Small intestine (tissue), 7 donors: ENCODE measurements around the gene SPG7. TPM values are rescaled to one million over a fixed set of nuclear protein-coding genes. Genes with fewer than 3 reads are reported as not detected.
A peak's percentile ranks its signal among the peaks of the same experiment; 100 is the strongest.

Experiments
- DNase-seq, 2 donors: peaks; one replicate each; pipeline versions ENCODE4 v3.0.0 to v3.0.0-alpha.2; 2013
- FAIRE-seq: peaks from 2 replicates; lab custom pipeline; 2012; peaks lifted over from hg19 to GRCh38; lab: Jason Lieb, UNC
- H3K27ac ChIP-seq, 3 donors: one replicate each; pipeline ENCODE4 v1.5.1; 2013; ENCODE audit warnings: low read length in 2 of 3, mild to moderate bottlenecking in 2 of 3, control low read depth in 1 of 3, inconsistent platforms in 1 of 3, low read depth in 1 of 3, moderate library complexity in 1 of 3
- H3K27me3 ChIP-seq, 3 donors: one replicate each; pipeline ENCODE4 v1.6.1; 2013; ENCODE audit warnings: low read length in 3 of 3, inconsistent platforms in 1 of 3; ENCODE audit not compliant: control insufficient read depth in 3 of 3, insufficient read depth in 3 of 3
- H3K36me3 ChIP-seq, 3 donors: one replicate each; pipeline ENCODE4 v1.6.1; 2013; ENCODE audit warnings: low read length in 3 of 3, inconsistent platforms in 1 of 3, low read depth in 1 of 3, mild to moderate bottlenecking in 1 of 3, moderate library complexity in 1 of 3; ENCODE audit not compliant: control insufficient read depth in 3 of 3, insufficient read depth in 2 of 3
- H3K4me1 ChIP-seq, 3 donors: one replicate each; pipeline ENCODE4 v1.6.1; 2013; ENCODE audit warnings: low read length in 2 of 3, inconsistent platforms in 1 of 3, low read depth in 1 of 3, mild to moderate bottlenecking in 1 of 3, moderate library complexity in 1 of 3; ENCODE audit not compliant: control insufficient read depth in 3 of 3, insufficient read depth in 2 of 3
- H3K4me3 ChIP-seq, 3 donors: one replicate each; pipeline ENCODE4 v1.5.1; 2013; ENCODE audit warnings: low read length in 3 of 3, control low read depth in 1 of 3, inconsistent platforms in 1 of 3, low read depth in 1 of 3, mild to moderate bottlenecking in 1 of 3, moderate library complexity in 1 of 3
- H3K9me3 ChIP-seq, 2 donors: one replicate each; pipeline ENCODE4 v1.6.1; 2013; ENCODE audit warnings: low read depth in 1 of 2, low read length in 1 of 2; ENCODE audit not compliant: control insufficient read depth in 2 of 2, insufficient read depth in 1 of 2
- WGBS, 3 donors: extraction: QIAGEN DNeasy Blood & Tissue Kit; methylation state at CpG; one replicate each; pipeline ENCODE4 v1.1.7; 2013; 5-methylcytosine and 5-hydroxymethylcytosine counted together
- polyA plus RNA-seq, 4 donors: library from polyadenylated mRNA; stranded (reverse) in 3 of 4; unstranded in 1 of 4; fragments of 200-250 nt in 3 of 4; fragments of 120-200 nt in 1 of 4; gene quantifications; one replicate each; pipeline versions ENCODE4 v1.2.1 to v1.2.3, GENCODE V29; 2013
- donor health status: healthy with polysubstance abuse.
- donor health status: control.
- donor health status: control.
- donor health status: Bipolar disorder and iron deficiency.
- donor health status: healthy.

The SPG7 gene
- polyA plus RNA-seq, 4 donors = 89.1 to 245 (median 179) TPM

- peaks cover 9 to 11% (median 11%) of the 10 kb centered on the region in 3 donors for H3K4me1 ChIP-seq
- WGBS, 3 donors = 80 to 88% (median 86%) methylated on average over 5 of the region's 5 CpGs
- peaks cover 0 to 24% (median 0%) of the 10 kb centered on the region in 3 donors for H3K36me3 ChIP-seq
- no peak for FAIRE-seq
- DNase-seq = no peak
- H3K27me3 ChIP-seq = no peaks in the 10 kb centered on the region
- no peak overlapping the region for H3K27ac ChIP-seq
- no peak overlapping the region for H3K4me3 ChIP-seq
- H3K9me3 ChIP-seq = peaks cover 0 to 3% of the 10 kb centered on the region in 2 donors
Measured at GRCh38 chr16:89466920-89467319, 41.3 kb upstream of the SPG7 start.

GRCh38 chr16:89467382-89467781 is 40.8 kb upstream of the SPG7 start:
- DNase-seq (no peak), FAIRE-seq (no peak)
- Histone ChIP-seq H3K4me1 (peaks cover 12 to 15% (median 14%) of the 10 kb centered on the region in 3 donors), H3K27ac (no peak overlapping the region), H3K4me3 (no peak overlapping the region), H3K36me3 (peaks cover 0 to 24% (median 0%) of the 10 kb centered on the region in 3 donors), H3K9me3 (peaks cover 0 to 2% of the 10 kb centered on the region in 2 donors), H3K27me3 (no peaks in the 10 kb centered on the region)
- WGBS, 3 donors = 87 to 93% (median 88%) methylated on average over 7 of the region's 7 CpGs

- H3K4me1 ChIP-seq = peaks cover 31 to 36% (median 31%) of the 10 kb centered on the region in 3 donors
- no peaks in the 10 kb centered on the region for H3K27me3 ChIP-seq
- no peak overlapping the region for H3K4me3 ChIP-seq
- DNase-seq (peak; percentile 86 to 92), FAIRE-seq (no peak)
- WGBS, 3 donors = 45 to 64% (median 62%) methylated on average over 2 of the region's 2 CpGs
- H3K36me3 ChIP-seq = peaks cover 0 to 35% (median 0%) of the 10 kb centered on the region in 3 donors
- peaks cover 0 to 7% of the 10 kb centered on the region in 2 donors for H3K9me3 ChIP-seq
- peak overlapping the region; percentile 28 to 85 (median 53) for H3K27ac ChIP-seq
Measured at GRCh38 chr16:89472711-89473075, 35.5 kb upstream of the SPG7 start.

- no peak for FAIRE-seq
- Histone ChIP-seq H3K9me3 (peaks cover 0 to 7% of the 10 kb centered on the region in 2 donors), H3K27me3 (no peaks in the 10 kb centered on the region), H3K36me3 (peaks cover 0 to 31% (median 0%) of the 10 kb centered on the region in 3 donors), H3K4me3 (no peak overlapping the region), H3K27ac (peak overlapping the region; percentile 28 to 85 (median 53)), H3K4me1 (peaks cover 29 to 36% (median 31%) of the 10 kb centered on the region in 3 donors)
- DNase-seq = no peak
- 79 to 92% (median 86%) methylated on average over 7 of the region's 7 CpGs for WGBS, 3 donors
Measured at GRCh38 chr16:89473136-89473712, 35.0 kb upstream of the SPG7 start.

- Histone ChIP-seq H3K27ac (peak overlapping the region in 1 of 3 donors; percentile 85), H3K4me1 (peaks cover 30 to 41% (median 31%) of the 10 kb centered on the region in 3 donors), H3K36me3 (peaks cover 0 to 26% (median 0%) of the 10 kb centered on the region in 3 donors), H3K9me3 (peaks cover 0 to 7% of the 10 kb centered on the region in 2 donors), H3K4me3 (no peak overlapping the region), H3K27me3 (no peaks in the 10 kb centered on the region)
- peak; percentile 60 to 64 for DNase-seq
- 65 to 70% (median 69%) methylated on average over 9 of the region's 9 CpGs for WGBS, 3 donors
- FAIRE-seq = no peak
Measured at GRCh38 chr16:89473791-89474414, 34.3 kb upstream of the SPG7 start.

GRCh38 chr16:89475144-89475543 is 33.1 kb upstream of the SPG7 start:
- Histone ChIP-seq H3K4me1 (peaks cover 30 to 41% (median 31%) of the 10 kb centered on the region in 3 donors), H3K36me3 (peaks cover 0 to 21% (median 0%) of the 10 kb centered on the region in 3 donors), H3K27ac (no peak overlapping the region), H3K27me3 (no peaks in the 10 kb centered on the region), H3K4me3 (no peak overlapping the region), H3K9me3 (peaks cover 0 to 7% of the 10 kb centered on the region in 2 donors)
- FAIRE-seq = no peak
- no peak for DNase-seq
- WGBS, 3 donors = 77 to 81% (median 80%) methylated on average over 5 of the region's 5 CpGs

- H3K4me1 ChIP-seq = peaks cover 24 to 40% (median 29%) of the 10 kb centered on the region in 3 donors
- no peaks in the 10 kb centered on the region for H3K27me3 ChIP-seq
- 14 to 64% (median 26%) methylated on average over 5 of the region's 5 CpGs for WGBS, 3 donors
- FAIRE-seq = no peak
- H3K9me3 ChIP-seq = peaks cover 0 to 7% of the 10 kb centered on the region in 2 donors
- H3K4me3 ChIP-seq = no peak overlapping the region
- H3K36me3 ChIP-seq = peaks cover 0 to 27% (median 0%) of the 10 kb centered on the region in 3 donors
- peak overlapping the region in 1 of 3 donors; percentile 36 for H3K27ac ChIP-seq
- peak in 1 of 2 donors; percentile 48 for DNase-seq
Measured at GRCh38 chr16:89476379-89476778, 31.8 kb upstream of the SPG7 start.

- H3K9me3 ChIP-seq = peaks cover 0 to 7% of the 10 kb centered on the region in 2 donors
- DNase-seq = no peak
- 51 to 64% (median 55%) methylated on average over 10 of the region's 10 CpGs for WGBS, 3 donors
- FAIRE-seq = no peak
- peak overlapping the region in 1 of 3 donors; percentile 36 for H3K27ac ChIP-seq
- H3K27me3 ChIP-seq = no peaks in the 10 kb centered on the region
- no peak overlapping the region for H3K4me3 ChIP-seq
- H3K4me1 ChIP-seq = peaks cover 25 to 40% (median 27%) of the 10 kb centered on the region in 3 donors
- peaks cover 0 to 29% (median 0%) of the 10 kb centered on the region in 3 donors for H3K36me3 ChIP-seq
Measured at GRCh38 chr16:89476811-89477261, 31.4 kb upstream of the SPG7 start.
